NCI-H187 (cell line): ENCODE results near the gene ACSM3.
A peak's percentile ranks its signal among the peaks of the same experiment; 100 is the strongest.

Experiments
- DNase-seq, 2 experiments: peaks; one replicate each; lab custom pipeline; 2025; lab: John Stamatoyannopoulos, UW

ACSM3 gene

GRCh38 chr16:20806168-20807050, 42.6 kb downstream of the ACSM3 start, which contains the start of the genes ERI2 and REXO5:
TSS of gene ERI2 (minus strand) at chr16:20806472. CDS start at chr16:20806430, 42 bp downstream.
TSS of gene REXO5 (plus strand) at chr16:20806527. CDS start at chr16:20806954, 427 bp downstream.
- DNase-seq: peak; percentile 63 to 79

DNA sequence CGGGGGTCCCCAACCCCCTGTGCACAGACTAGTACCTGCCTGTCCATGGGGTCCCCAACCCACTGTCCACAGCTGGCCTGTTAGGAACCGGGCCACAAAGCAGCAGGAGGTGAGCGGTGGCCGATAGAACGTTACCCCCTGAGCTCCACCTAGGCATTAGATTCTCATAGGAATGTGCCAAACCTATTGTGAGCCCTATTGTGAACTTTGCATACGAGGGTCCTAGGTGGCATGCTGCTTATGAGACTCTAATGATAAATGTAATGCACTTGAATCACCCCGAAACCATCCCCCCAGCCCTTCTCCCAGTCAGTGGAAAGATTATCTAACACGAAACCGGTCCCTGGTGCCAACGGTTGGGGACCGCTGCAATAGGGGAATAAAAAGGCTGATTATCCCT, 44.0 kb downstream of the ACSM3 start:
- DNase-seq: no peak

DNA sequence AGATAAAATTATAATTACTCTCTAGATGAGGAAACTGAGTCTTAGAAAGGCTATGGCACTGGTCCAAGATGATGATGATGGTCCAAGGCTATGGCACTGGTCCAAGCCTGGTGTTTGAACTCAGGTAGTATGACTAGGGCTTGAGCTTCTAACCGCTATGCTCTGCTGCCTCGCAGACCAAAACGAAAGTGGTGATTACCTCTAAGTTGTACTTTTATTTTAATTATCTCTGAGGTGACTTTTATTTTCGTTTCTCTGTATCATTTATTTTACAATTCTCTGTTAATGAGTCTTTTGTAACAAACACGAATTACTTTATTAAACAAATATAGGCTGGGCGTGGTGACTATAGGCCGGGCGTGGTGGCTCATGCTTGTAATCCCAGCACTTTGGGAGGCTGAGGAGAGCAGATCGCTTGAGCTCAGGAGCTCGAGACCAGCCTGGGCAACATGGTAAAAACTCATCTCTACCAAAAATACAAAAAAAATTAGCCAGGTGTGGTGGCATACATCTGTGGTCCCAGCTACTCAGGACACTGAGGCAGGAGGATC, 48.1 kb downstream of the ACSM3 start:
- no peak for DNase-seq

DNA sequence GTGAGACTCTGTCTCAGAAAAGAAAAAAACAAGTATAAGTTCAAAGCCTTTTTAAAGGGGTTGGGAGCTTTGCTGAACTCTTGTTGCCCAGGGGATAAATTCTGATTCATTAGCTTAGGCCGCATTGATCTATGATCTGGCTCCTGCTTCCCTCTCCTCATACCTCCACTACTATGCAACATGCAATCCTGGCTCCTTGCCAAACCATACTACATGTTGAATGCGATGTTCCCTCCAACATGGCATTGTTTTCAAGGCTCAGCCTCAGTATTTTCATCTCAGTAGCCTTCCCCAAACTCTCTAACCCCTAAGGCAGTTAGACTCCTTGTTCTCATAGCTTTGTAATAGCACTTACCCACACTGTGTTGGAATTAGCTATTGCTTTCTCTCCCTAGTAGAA, 48.7 kb downstream of the ACSM3 start:
- no peak for DNase-seq

DNA sequence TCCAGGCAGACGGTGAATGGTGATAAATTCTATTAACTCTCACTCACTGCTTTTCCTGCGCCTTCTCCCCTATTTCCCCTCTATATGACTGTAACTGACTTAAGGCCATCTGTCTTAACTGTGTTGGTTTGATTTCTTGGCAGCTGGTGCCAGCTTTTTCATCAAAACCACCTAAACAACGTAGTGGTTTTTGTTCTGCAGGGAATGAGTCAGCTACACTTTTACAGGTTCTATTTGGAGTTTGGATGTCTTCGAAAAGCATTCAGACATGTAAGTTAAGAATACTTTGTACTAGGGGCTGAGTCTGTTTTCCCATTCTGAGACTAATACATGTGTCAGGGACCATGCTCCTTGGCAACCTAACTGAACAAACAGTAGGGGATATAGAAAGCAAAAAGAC, 51.0 kb downstream of the ACSM3 start:
- DNase-seq: no peak

GRCh38 chr16:20818929-20819585, 55.2 kb downstream of the ACSM3 start:
- no peak for DNase-seq

DNA sequence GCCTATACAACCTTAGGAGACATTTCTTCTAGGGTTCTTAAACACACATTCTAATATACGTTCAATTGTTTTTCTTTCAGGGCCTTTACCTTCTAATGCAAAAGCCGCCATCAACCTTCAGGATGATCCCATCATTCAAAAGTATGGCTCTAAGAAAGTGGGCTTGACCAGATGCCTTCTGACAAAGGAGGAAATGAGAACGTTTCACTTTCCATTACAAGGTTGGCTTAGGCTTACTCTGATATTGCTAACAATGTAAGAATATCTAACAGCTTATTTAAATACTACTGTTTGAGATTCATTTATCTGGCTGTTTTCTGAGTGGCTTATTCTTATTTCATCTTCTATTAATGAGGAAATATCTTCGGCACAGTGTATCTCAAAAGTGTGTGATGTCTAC, 57.9 kb downstream of the ACSM3 start:
- no peak for DNase-seq

DNA sequence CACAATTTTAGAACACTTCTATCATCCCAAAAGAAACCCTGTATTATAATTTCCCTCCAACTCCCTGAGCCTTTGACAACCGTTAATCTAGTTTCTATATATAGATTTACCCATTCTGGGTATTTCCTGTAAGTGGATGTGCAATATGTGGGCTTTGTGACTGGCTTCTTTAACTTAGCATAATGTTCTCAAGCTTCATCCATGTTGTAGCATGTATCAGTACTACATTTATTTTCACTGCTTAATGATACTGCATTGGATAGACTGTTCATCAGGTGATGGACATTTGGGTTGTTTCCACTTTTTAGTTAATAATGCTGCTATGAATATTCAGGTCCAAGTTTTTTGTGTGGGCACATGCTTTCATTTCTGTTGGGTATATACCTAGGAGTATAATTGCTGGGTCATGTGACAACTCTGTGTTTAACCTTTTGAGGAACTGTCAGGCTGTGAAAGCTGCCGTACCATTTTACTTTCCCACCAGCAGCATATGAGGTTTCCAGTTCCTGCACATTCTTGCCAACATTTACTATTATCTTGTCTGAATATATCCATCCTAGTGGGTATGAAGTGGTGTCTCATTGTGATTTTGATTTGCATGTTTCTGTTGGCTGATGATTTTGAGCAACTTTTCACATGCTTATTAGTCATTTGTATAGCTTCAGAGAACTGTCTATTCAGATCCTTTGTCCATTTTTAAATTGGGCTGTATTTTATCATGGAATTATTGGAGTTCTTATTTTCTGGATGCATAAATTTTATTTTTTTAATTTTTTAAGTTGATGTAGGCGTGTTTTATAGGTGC, 58.9 kb downstream of the ACSM3 start:
- no peak for DNase-seq

GRCh38 chr16:20826039-20826566, 62.3 kb downstream of the ACSM3 start:
- DNase-seq: no peak

- DNase-seq: no peak
Measured at GRCh38 chr16:20829536-20829935, 65.7 kb downstream of the ACSM3 start.

GRCh38 chr16:20830372-20830771, 66.6 kb downstream of the ACSM3 start:
- DNase-seq: no peak

GRCh38 chr16:20833086-20833485, 69.3 kb downstream of the ACSM3 start:
- no peak for DNase-seq

- no peak for DNase-seq
Measured at GRCh38 chr16:20838240-20838639, 74.4 kb downstream of the ACSM3 start.

DNA sequence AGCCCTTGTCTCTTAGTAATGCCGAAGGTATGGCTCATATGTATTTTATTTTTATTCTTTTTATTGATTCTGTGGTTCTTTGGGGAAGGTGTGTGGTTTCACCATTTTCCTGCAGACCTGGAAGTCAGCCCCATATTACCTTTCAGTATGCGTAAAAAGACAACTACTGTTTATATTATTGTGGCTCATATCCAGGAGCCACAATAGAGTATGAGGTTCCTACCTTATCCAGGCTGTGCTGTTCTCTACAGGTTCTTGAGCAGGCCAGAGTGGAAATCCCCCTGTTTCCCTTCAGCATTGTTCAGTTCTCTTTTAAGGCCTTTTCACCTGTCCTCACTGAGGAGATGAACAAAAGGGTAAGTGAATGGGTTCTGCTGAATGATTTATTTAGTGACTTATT, 75.7 kb downstream of the ACSM3 start:
- DNase-seq: no peak

DNA sequence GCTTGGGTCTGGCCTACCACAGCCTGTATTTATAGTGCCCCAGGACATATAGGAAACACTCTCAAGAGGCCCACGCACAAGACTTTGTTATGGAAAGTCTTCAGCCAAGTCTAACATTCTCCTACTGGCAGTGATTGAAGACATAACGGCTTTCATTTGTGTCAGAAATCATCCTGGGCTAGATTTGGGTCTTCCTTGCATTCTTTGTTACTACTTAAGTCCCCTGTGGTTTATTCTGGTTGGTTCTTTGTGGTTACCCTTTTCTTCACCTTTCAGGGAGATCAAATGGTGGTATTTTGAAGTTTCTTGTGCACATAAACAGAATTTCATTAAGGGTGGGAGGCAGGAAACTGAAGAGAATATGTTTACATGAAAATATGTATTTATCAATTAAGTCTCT, 80.2 kb downstream of the ACSM3 start:
- no peak for DNase-seq

- no peak for DNase-seq
Measured at GRCh38 chr16:20844588-20844987, 80.8 kb downstream of the ACSM3 start.

- no peak for DNase-seq
Measured at GRCh38 chr16:20846030-20846429, 82.2 kb downstream of the ACSM3 start.

DNA sequence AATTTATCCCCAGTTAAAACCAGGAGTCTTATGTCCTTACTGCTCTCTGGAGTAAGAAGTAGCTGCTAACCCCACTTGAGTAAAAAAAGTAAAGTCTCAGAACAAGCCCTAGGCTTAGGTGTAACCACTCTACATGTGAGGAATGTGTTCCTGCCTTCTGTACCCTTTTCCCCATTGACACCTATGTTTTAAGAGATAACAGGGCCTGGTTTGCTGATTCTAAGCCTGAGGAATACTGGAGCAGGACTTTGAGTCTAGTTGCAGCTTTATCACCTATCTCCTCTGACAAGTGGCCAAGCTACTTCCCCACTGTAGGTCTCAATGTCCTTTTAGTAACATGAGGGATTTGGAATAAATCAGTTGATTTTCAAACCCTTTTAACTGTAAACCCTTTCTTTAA, 82.7 kb downstream of the ACSM3 start:
- DNase-seq: no peak
